A673 (cell line): ENCODE data around the gene C10orf53. TPM values are rescaled to one million over a fixed set of nuclear protein-coding genes. Genes with fewer than 3 reads are reported as not detected.

Source experiments
- BruUV-seq: library from RNA; stranded (reverse); fragments of 400-500 nt; replicated peaks from 2 replicates; lab custom pipeline; 2021; lab: Mats Ljungman, UMichigan
- CTCF ChIA-PET: fragments of 300-600 bp; sonication (Branson Sonifier 250); formaldehyde crosslinking; loops from one replicate; lab custom pipeline; 2022; ENCODE audit warnings: antibody characterized with exemption; lab: Charles Lee
- POLR2A ChIA-PET: fragments of 300-600 bp; sonication (Branson Sonifier 250); formaldehyde crosslinking; loops from one replicate; lab custom pipeline; 2022; ENCODE audit warnings: antibody characterized with exemption; ENCODE audit not compliant: low non-redundant PET; lab: Charles Lee
- DNase-seq: peaks from one replicate; pipeline ENCODE4 v3.0.0-alpha.2; 2015; ENCODE audit warnings: low spot score
- H3K27ac ChIP-seq: fragments of 200-600 bp; sonication (generic); 2 replicates; pipeline ENCODE4 v1.5.1; 2016; ENCODE audit warnings: mixed run types, low read depth, mild to moderate bottlenecking, mixed read lengths, antibody characterized with exemption, low read length; ENCODE audit not compliant: poor library complexity, severe bottlenecking
- H3K27me3 ChIP-seq: fragments of 200-600 bp; sonication (generic); replicated peaks from 2 replicates; pipeline ENCODE4 v1.6.1; 2017; ENCODE audit warnings: mixed run types, low read depth, mild to moderate bottlenecking, mixed read lengths, antibody characterized with exemption, low read length; ENCODE audit not compliant: insufficient read depth, poor library complexity
- H3K36me3 ChIP-seq: fragments of 200-600 bp; sonication (generic); 2 replicates; pipeline ENCODE4 v1.6.1; 2016; ENCODE audit warnings: mixed run types, mild to moderate bottlenecking, mixed read lengths, antibody characterized with exemption, low read length; ENCODE audit not compliant: insufficient read depth, poor library complexity, severe bottlenecking
- H3K4me1 ChIP-seq: fragments of 200-600 bp; sonication (generic); 2 replicates; pipeline ENCODE4 v1.6.1; 2017; ENCODE audit warnings: mixed run types, mild to moderate bottlenecking, mixed read lengths, antibody characterized with exemption, low read length; ENCODE audit not compliant: insufficient read depth, poor library complexity, severe bottlenecking
- H3K4me3 ChIP-seq: fragments of 200-600 bp; sonication (generic); 2 replicates; pipeline ENCODE4 v1.5.1; 2016; ENCODE audit warnings: low read depth, mixed run types, mild to moderate bottlenecking, mixed read lengths, low read length; ENCODE audit not compliant: poor library complexity, severe bottlenecking
- H3K9me3 ChIP-seq: fragments of 200-600 bp; sonication (generic); 2 replicates; pipeline ENCODE4 v1.6.1; 2016; ENCODE audit warnings: mixed run types, low read depth, mild to moderate bottlenecking, mixed read lengths, antibody characterized with exemption, low read length; ENCODE audit not compliant: poor library complexity, severe bottlenecking
- CTCF ChIP-seq: fragments of 300-800, 200-600 bp; sonication (generic); conservative IDR thresholded peaks from 2 replicates; pipeline ENCODE4 v1.5.1; 2017; ENCODE audit warnings: low read depth, mild to moderate bottlenecking, antibody characterized with exemption, low read length, moderate library complexity, mixed read lengths
- EZH2 ChIP-seq: fragments of 200-600 bp; sonication (generic); IDR thresholded peaks from 2 replicates; pipeline ENCODE4 v1.6.1; 2017; ENCODE audit warnings: borderline replicate concordance, low read depth, mild to moderate bottlenecking, mixed read lengths, antibody characterized with exemption, low read length; ENCODE audit not compliant: poor library complexity, severe bottlenecking
- intact Hi-C: fragments of 100-400 bp; cut with micrococcal nuclease; formaldehyde crosslinking; loops from one replicate; pipeline ENCODE4 v1.10.0; 2022; ENCODE audit not compliant: unreplicated experiment
- total RNA-seq: library from RNA; stranded (reverse); gene quantifications from 2 replicates; pipeline ENCODE4 v1.2.3, GENCODE V29; 2021

Gene C10orf53
- total RNA-seq, 1 experiment from 2014 or later, result not detected

- Histone ChIP-seq H3K4me3 (no peak overlapping the region), H3K27me3 (no peaks in the 10 kb centered on the region), H3K9me3 (no peaks in the 10 kb centered on the region), H3K27ac (no peak overlapping the region), H3K4me1 (no peaks in the 10 kb centered on the region), H3K36me3 (no peaks in the 10 kb centered on the region)
- DNase-seq, result no peak
- ChIA-PET CTCF (no interaction called here), POLR2A (no interaction called here)
- intact Hi-C loops, result no loop called here
- no TSS peak for BruUV-seq
- TF ChIP-seq CTCF, result 0 out of 2 replicates have a peak, but pooled peaks have one; percentile 11
- no peak for TF ChIP-seq EZH2
Observed at GRCh38 chr10:49744924-49745605, 65.6 kb downstream of the C10orf53 start.

DNA sequence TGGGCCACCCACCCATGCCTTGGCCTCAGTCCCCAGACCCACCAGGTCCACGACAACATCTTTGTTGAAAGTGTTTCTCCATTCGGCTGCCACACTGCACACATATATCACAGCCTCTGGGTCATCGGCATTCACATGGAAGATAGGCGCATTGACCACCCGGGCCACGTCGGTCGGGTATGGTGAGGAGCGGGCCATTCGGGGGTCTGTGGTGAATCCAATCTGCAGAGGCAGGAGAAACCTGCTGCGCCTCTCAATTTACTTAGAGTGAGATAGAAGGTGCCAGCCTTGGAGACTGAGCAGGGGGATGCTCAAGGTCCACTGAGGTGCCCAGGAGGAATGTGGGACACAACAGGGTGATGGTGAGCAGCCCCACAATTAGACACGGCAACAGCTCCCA, 66.3 kb downstream of the C10orf53 start:
- POLR2A ChIA-PET, result no interaction called here

DNA sequence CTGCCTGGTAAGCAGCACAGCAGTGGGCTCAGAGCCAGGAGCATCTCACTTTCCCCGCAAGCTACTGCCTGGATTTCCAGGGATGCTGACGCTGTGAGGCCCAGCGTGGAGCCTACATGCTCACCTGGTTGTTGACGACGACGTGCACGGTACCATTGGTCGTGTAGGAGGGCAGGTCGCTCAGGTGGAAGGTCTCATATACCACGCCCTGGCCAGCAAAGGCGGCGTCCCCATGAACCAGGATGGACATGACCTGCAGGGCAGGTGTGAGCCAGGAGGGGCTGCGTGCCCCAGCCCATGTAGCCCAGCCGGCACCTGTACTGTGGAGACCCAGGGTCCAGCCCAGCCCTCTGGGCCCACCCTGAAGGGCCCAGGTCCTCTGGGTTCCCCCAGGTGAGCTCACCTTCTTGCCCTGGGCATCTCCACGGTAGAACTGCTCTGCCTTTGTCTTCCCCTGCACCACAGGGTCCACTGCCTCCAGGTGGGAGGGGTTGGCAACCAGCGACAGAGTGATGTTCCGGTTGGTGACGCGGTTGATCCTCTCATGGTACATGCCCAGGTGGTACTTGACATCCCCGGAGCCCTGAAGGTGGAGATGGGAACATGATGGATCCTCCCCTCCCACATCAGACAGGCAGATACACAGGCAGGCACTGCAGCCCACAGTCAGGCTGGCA, 67.3 kb downstream of the C10orf53 start:
- DNase-seq, result no peak
- no peak for TF ChIP-seq CTCF
- TF ChIP-seq EZH2, result no peak
- no peaks in the 10 kb centered on the region for H3K27me3 ChIP-seq
- ChIA-PET POLR2A (no interaction called here), CTCF (no interaction called here)
- no peaks in the 10 kb centered on the region for H3K36me3 ChIP-seq
- H3K9me3 ChIP-seq, result no peaks in the 10 kb centered on the region
- H3K27ac ChIP-seq, result no peak overlapping the region
- no peaks in the 10 kb centered on the region for H3K4me1 ChIP-seq
- H3K4me3 ChIP-seq, result no peak overlapping the region
- intact Hi-C loops, result no loop called here
- no TSS peak for BruUV-seq

More for the DNA sequence above, 66.3 kb downstream of the C10orf53 start:
- no peak for DNase-seq
- no TSS peak for BruUV-seq
- intact Hi-C loops, result no loop called here
- H3K27me3 ChIP-seq, result no peaks in the 10 kb centered on the region
- H3K27ac ChIP-seq, result no peak overlapping the region
- no peak overlapping the region for H3K4me3 ChIP-seq
- no peaks in the 10 kb centered on the region for H3K9me3 ChIP-seq
- CTCF ChIA-PET, result no interaction called here
- H3K4me1 ChIP-seq, result no peaks in the 10 kb centered on the region
- TF ChIP-seq EZH2 (no peak), CTCF (no peak)
- no peaks in the 10 kb centered on the region for H3K36me3 ChIP-seq

Other genes starting within 250 kb of the C10orf53 start
- 11.0 and 11.4 TPM in 2 replicates for gene ERCC6, start 140.5 kb upstream of the C10orf53 start, total RNA-seq
- 0.28 and 0.30 TPM in 2 replicates for gene SLC18A3, start 69.3 kb upstream of the C10orf53 start, total RNA-seq
- gene CHAT, start 65.6 kb upstream of the C10orf53 start, total RNA-seq, result 0.24 and 0.56 TPM in 2 replicates
- 1.6 and 2.6 TPM in 2 replicates for gene OGDHL, start 82.7 kb downstream of the C10orf53 start, total RNA-seq